ENCODE measurements around the gene ADAT2. TPM values are rescaled to one million over a fixed set of nuclear protein-coding genes. Genes with fewer than 3 reads are reported as not detected.

Gene ADAT2
- total and polyA plus RNA-seq, 2 donors (not counting 3 experiments of a cell fraction or from before 2014, with no cell fraction given), result 5.4 to 9.8 TPM

- H3K4me2 ChIP-seq (ENCODE audit: insufficient read depth, low read length), result no peak overlapping the region
- no peak overlapping the region for H3K9ac ChIP-seq (replicated peaks; ENCODE audit: extremely low read depth, insufficient read depth, low read length)
- dilution Hi-C loops (cut with MboI; ENCODE audit: extremely low pct_ligation_motif_present, low sequenced_read_pairs), result no loop called here
- intact Hi-C loops (cut with micrococcal nuclease), result no loop called here
- no peaks in the 10 kb centered on the region for H4K20me1 ChIP-seq (replicated peaks; ENCODE audit: control insufficient read depth, extremely low read depth, insufficient read depth, low read length)
- H3K4me1 ChIP-seq (ENCODE audit: control insufficient read depth, extremely low read depth, insufficient read depth, low read length), result no peaks in the 10 kb centered on the region
- no peaks in the 10 kb centered on the region for H3K9me1 ChIP-seq (replicated peaks; ENCODE audit: control insufficient read depth, extremely low read depth, insufficient read depth, low read length)
- no peaks in the 10 kb centered on the region for H3K36me3 ChIP-seq (ENCODE audit: control insufficient read depth in 2 of 2, extremely low read depth in 1 of 2, insufficient read depth in 2 of 2, low read length in 2 of 2)
- H3K79me2 ChIP-seq (ENCODE audit: control insufficient read depth, insufficient read depth, low read length), result no peaks in the 10 kb centered on the region
- ChIA-PET CTCF (interaction anchor here (0.9 to 1.2 kb wide), 2 partner anchors 8 to 15 kb away, joined by 3 to 6 read pairs; no protein-coding TSS in a partner anchor), POLR2A (no interaction called here)
- no peak for DNase-seq (ENCODE audit: low read depth, low spot score)
- no peaks in the 10 kb centered on the region for H3K27me3 ChIP-seq (ENCODE audit: control insufficient read depth in 2 of 2, insufficient read depth in 2 of 2, low read length in 2 of 2)
- no peak for TF ChIP-seq POLR2AphosphoS5 (IDR thresholded peaks at IDR 0.05; ENCODE audit: insufficient read depth, low read depth, low read length)
- no peak for TF ChIP-seq JUN (IDR thresholded peaks at IDR 0.05; ENCODE audit: borderline replicate concordance, insufficient read depth, insufficient read length, low read depth)
- no peak for TF ChIP-seq EZH2 (IDR thresholded peaks at IDR 0.05; ENCODE audit: borderline replicate concordance, low read depth, low read length, severe bottlenecking)
- no peak for TF ChIP-seq POLR2A (IDR thresholded peaks at IDR 0.05; ENCODE audit: low read depth, low read length)
- no peak for TF ChIP-seq MAX (IDR thresholded peaks at IDR 0.05; ENCODE audit: insufficient read depth, insufficient read length)
- no peak for TF ChIP-seq MYC (IDR thresholded peaks at IDR 0.05; ENCODE audit: low read depth, low read length)
- H3K9me3 ChIP-seq (replicated peaks; ENCODE audit: control insufficient read depth, insufficient read depth, low read length), result no peaks in the 10 kb centered on the region
- H3K4me3 ChIP-seq (replicated peaks in 1 of 3; ENCODE audit: insufficient read depth in 1 of 3, low read depth in 1 of 3, low read length in 3 of 3), result no peak overlapping the region
- no peak overlapping the region for H2AFZ ChIP-seq (ENCODE audit: low read depth, low read length)
- H3K27ac ChIP-seq (ENCODE audit: insufficient read depth, low read depth, low read length), result no peak overlapping the region
- no TSS peak for BruUV-seq (replicated peaks)
- FAIRE-seq, result no peak
Observed at GRCh38 chr6:143419526-143419925, 31.0 kb downstream of the ADAT2 start.

- TF ChIP-seq MAX (IDR thresholded peaks at IDR 0.05; ENCODE audit: insufficient read depth, insufficient read length) (no peak), JUN (IDR thresholded peaks at IDR 0.05; ENCODE audit: borderline replicate concordance, insufficient read depth, insufficient read length, low read depth) (no peak), FOS (IDR thresholded peaks at IDR 0.05; ENCODE audit: borderline replicate concordance, insufficient read depth, low read length) (no peak), EZH2 (IDR thresholded peaks at IDR 0.05; ENCODE audit: borderline replicate concordance, low read depth, low read length, severe bottlenecking) (no peak), POLR2A (IDR thresholded peaks at IDR 0.05; ENCODE audit: low read depth, low read length) (no peak), MYC (IDR thresholded peaks at IDR 0.05; ENCODE audit: low read depth, low read length) (no peak), CTCF (IDR thresholded peaks at IDR 0.05; ENCODE audit: extremely low read depth in 1 of 2, insufficient read depth in 1 of 2, low read depth in 1 of 2, low read length in 2 of 2) (no peak), POLR2AphosphoS5 (IDR thresholded peaks at IDR 0.05; ENCODE audit: insufficient read depth, low read depth, low read length) (no peak), GATA2 (IDR thresholded peaks at IDR 0.05; ENCODE audit: insufficient read depth, insufficient read length, low read depth, low read length) (no peak)
- Histone ChIP-seq H3K4me1 (ENCODE audit: control insufficient read depth, extremely low read depth, insufficient read depth, low read length) (no peaks in the 10 kb centered on the region), H3K79me2 (ENCODE audit: control insufficient read depth, insufficient read depth, low read length) (no peaks in the 10 kb centered on the region), H2AFZ (ENCODE audit: low read depth, low read length) (no peak overlapping the region), H3K27me3 (ENCODE audit: control insufficient read depth in 2 of 2, insufficient read depth in 2 of 2, low read length in 2 of 2) (no peaks in the 10 kb centered on the region), H3K36me3 (ENCODE audit: control insufficient read depth in 2 of 2, extremely low read depth in 1 of 2, insufficient read depth in 2 of 2, low read length in 2 of 2) (no peaks in the 10 kb centered on the region), H3K9me3 (replicated peaks; ENCODE audit: control insufficient read depth, insufficient read depth, low read length) (no peaks in the 10 kb centered on the region), H4K20me1 (replicated peaks; ENCODE audit: control insufficient read depth, extremely low read depth, insufficient read depth, low read length) (no peaks in the 10 kb centered on the region), H3K4me2 (ENCODE audit: insufficient read depth, low read length) (no peak overlapping the region), H3K27ac (ENCODE audit: insufficient read depth, low read depth, low read length) (no peak overlapping the region), H3K4me3 (replicated peaks in 1 of 3; ENCODE audit: insufficient read depth in 1 of 3, low read depth in 1 of 3, low read length in 3 of 3) (no peak overlapping the region), H3K9ac (replicated peaks; ENCODE audit: extremely low read depth, insufficient read depth, low read length) (no peak overlapping the region), H3K9me1 (replicated peaks; ENCODE audit: control insufficient read depth, extremely low read depth, insufficient read depth, low read length) (no peaks in the 10 kb centered on the region)
- FAIRE-seq, result no peak
- intact Hi-C loops (cut with micrococcal nuclease) (no loop called here), dilution Hi-C loops (cut with MboI; ENCODE audit: extremely low pct_ligation_motif_present, low sequenced_read_pairs) (no loop called here)
- ChIA-PET CTCF (interaction anchor here (0.8 to 2.7 kb wide), 7 partner anchors 10 to 940 kb away, joined by 3 to 9 read pairs (median 4); no protein-coding TSS in a partner anchor), POLR2A (no interaction called here)
- no peak for DNase-seq (ENCODE audit: low read depth, low spot score)
- BruUV-seq (replicated peaks), result no TSS peak
Observed at GRCh38 chr6:143414769-143415168, 35.7 kb downstream of the ADAT2 start.
